Brain microvascular endothelial cell (primary cell): Measurements from ENCODE around the gene SOBP.

Experiments used
- DNase-seq: peaks from one replicate; pipeline ENCODE4 v3.0.0-alpha.2; 2020
- H3K27ac ChIP-seq: fragments of 250-450 bp; sonication (Bioruptor Pico); 2 replicates; pipeline ENCODE4 v1.5.1; 2020; ENCODE audit warnings: mild to moderate bottlenecking, moderate library complexity
- H3K27me3 ChIP-seq: fragments of 250-450 bp; sonication (Bioruptor Pico); replicated peaks from 2 replicates; pipeline ENCODE4 v1.5.1; 2020; ENCODE audit warnings: mild to moderate bottlenecking
- H3K36me3 ChIP-seq: fragments of 250-450 bp; sonication (Bioruptor Pico); replicated peaks from 2 replicates; pipeline ENCODE4 v1.5.1; 2020; ENCODE audit warnings: mild to moderate bottlenecking
- H3K4me3 ChIP-seq: 2 replicates; pipeline ENCODE4 v1.5.1; 2011; ENCODE audit warnings: low read depth, mild to moderate bottlenecking, control low read depth, low read length, moderate library complexity
- in situ Hi-C: cut with HindIII; loops from 2 replicates; pipeline ENCODE4 v1.10.0; 2017; ENCODE audit warnings: low sequenced_read_pairs, low pct_ligation_motif_present
- TF ChIP-seq, protein P1 (sequence below): IDR thresholded peaks from 2 replicates; pipeline ENCODE4 v1.5.1; 2011; ENCODE audit warnings: low read depth, mild to moderate bottlenecking, moderate library complexity, low read length, control low read depth, inconsistent platforms; ENCODE audit errors: missing control alignments

The SOBP gene

DNA sequence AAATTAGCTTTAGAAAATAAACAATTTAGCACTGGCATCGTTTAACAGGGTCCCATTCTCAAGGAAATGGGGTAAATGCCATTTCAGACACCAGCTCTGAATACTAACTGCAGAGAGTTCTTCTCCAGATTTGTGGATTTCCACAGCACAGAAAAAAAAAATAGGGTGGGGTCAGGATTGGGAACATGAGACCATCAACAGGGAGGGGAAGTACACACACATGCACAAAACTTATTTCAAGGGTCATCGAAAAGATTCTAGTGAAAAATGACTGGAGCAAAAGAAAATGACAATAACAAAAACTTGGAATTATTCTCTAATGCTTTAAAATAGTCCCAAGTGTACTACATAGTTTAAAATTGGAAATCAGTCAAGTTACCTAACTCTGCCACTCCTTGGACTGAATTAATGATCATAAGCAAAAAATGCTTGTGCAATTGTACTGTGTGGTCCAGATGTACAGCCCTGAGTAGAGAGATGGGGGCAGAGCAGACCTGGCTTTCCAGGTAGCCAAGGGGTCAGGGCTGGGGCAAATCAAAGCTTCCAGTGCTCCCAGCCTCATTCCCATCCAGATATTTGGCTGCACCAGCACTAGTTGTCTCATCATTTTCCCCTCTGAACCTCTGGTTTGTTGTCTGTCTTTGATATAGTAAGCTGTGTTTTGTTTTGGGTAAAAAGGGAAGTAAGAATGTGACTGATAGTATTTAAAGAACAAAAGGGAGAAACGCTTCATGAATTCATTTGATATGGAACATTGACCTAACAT, 152.4 kb downstream of the SOBP start:
- TF ChIP-seq, protein P1, sequence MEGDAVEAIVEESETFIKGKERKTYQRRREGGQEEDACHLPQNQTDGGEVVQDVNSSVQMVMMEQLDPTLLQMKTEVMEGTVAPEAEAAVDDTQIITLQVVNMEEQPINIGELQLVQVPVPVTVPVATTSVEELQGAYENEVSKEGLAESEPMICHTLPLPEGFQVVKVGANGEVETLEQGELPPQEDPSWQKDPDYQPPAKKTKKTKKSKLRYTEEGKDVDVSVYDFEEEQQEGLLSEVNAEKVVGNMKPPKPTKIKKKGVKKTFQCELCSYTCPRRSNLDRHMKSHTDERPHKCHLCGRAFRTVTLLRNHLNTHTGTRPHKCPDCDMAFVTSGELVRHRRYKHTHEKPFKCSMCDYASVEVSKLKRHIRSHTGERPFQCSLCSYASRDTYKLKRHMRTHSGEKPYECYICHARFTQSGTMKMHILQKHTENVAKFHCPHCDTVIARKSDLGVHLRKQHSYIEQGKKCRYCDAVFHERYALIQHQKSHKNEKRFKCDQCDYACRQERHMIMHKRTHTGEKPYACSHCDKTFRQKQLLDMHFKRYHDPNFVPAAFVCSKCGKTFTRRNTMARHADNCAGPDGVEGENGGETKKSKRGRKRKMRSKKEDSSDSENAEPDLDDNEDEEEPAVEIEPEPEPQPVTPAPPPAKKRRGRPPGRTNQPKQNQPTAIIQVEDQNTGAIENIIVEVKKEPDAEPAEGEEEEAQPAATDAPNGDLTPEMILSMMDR = no peak
- no peak overlapping the region for H3K4me3 ChIP-seq
- DNase-seq = no peak
- no peaks in the 10 kb centered on the region for H3K27me3 ChIP-seq
- in situ Hi-C loops = no loop called here
- H3K27ac ChIP-seq = no peak overlapping the region
- H3K36me3 ChIP-seq = no peaks in the 10 kb centered on the region

DNA sequence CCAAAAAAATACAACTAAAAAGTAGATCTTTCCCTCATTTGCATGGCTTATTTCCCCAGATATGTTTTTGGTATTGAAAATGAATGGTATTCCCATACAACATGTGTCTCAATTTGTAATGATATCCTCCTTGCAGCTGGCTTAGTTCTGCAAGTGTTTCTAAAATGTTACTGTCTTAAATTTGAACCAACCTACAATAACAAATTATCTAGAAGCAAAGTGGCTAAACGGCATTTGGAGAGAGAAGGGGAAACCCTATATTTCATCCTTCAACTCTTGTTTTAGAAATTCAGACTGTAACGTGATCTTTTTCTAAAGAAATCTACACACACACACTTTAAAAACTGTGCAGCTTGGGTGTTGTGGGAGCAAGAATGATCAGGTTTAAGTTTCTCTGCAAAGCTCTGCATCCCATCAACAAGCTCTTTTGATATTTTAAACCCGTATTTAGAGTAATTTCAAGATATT, 153.0 kb downstream of the SOBP start:
- TF ChIP-seq, protein P1 = no peak
- in situ Hi-C loops = no loop called here
- Histone ChIP-seq H3K27ac (no peak overlapping the region), H3K36me3 (no peaks in the 10 kb centered on the region), H3K27me3 (no peaks in the 10 kb centered on the region), H3K4me3 (no peak overlapping the region)
- no peak for DNase-seq

DNA sequence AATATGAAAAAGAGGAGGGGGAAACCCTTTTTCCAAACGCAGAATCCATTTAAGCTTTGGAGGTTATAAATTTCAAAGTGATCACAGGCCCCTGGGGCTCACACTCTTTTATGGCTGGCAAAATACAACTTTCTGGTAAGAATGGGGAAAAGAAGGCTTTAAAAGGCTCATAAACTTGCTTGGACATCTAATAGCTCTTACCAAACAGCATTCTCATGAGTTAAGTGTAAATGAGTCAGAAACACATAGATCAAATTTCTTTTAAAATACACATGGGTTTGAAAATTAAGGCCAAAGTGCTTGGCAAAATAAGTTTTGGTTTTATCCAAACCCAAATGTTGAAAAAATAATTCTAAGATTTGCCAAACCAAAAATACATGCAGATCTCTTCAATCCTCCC, 154.6 kb downstream of the SOBP start:
- in situ Hi-C loops = no loop called here
- Histone ChIP-seq H3K27me3 (no peaks in the 10 kb centered on the region), H3K27ac (no peak overlapping the region), H3K4me3 (no peak overlapping the region), H3K36me3 (no peaks in the 10 kb centered on the region)
- DNase-seq = no peak
- TF ChIP-seq, protein P1 = no peak

DNA sequence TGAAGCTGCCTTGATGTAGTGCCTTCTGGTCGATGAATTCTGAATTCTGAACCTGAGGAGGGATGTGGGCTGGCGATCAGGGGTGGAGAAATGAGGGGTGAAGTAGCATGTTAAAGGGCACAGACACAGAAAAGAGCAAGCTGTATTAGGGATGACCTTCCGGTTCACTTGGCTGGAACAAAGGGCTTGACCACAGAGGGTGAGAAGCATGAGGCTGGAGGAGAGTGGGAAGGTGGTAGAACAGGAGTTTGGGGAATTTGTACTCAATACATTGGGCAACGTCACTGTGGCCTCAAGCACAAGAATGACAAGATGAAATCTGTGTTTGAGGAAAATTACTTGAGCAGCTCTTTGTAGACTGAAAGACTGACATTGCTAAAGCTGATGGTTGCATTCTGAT, 155.8 kb downstream of the SOBP start:
- DNase-seq = no peak
- Histone ChIP-seq H3K27ac (no peak overlapping the region), H3K36me3 (no peaks in the 10 kb centered on the region), H3K27me3 (no peaks in the 10 kb centered on the region), H3K4me3 (no peak overlapping the region)
- in situ Hi-C loops = no loop called here
- TF ChIP-seq, protein P1 = no peak

DNA sequence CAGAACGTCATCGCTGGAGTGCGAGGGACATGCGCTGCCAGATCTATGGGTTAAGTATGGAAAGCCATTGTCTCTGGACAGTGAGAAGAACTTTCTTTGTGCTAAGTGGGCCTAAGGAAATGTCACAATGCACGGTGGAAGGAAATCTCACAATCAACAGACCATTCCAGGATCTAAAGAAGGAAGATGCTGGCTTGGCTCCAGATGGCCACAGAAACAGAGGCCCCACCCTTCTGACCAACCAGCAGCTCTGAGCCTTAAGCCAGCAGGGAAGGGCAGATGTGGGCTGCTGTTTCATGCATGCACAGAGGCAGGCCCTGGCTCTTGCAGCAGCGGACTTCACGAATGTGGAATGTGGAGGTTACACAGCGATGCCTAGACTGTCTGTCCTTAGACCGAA, 156.3 kb downstream of the SOBP start:
- Histone ChIP-seq H3K27me3 (no peaks in the 10 kb centered on the region), H3K36me3 (no peaks in the 10 kb centered on the region), H3K27ac (no peak overlapping the region), H3K4me3 (no peak overlapping the region)
- TF ChIP-seq, protein P1 = no peak
- in situ Hi-C loops = no loop called here
- DNase-seq = no peak

DNA sequence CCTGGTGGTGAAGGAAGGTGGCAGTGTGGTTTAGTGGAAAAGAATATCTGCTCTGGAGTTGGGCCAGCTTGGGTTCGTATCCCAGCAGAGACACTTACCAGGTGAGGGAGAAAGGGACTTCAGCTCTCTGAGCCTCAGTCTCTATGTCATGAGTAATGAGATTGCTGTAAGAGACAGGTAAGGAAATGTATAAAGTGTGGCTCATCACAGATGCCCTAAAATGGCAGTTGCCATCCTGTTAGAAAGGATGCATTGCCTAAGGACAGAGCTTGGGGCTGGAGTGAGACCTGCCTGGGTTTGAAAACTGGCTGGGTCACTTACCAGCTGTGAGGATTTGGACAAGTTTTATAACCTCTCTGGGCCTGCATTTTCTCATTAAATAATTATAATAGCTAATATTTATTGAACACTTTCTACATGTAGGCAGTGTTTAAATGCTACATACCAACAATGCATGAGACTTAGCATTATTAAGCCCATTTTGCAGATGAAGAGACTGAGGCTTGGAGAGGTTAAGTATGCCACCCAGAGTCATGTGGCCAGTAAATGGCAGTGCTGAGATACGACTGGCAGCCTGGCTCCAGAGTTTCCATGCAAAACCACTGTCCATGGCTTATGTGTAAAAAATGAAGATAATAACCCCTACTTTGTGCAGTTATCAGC, 157.0 kb downstream of the SOBP start:
- no peak for DNase-seq
- Histone ChIP-seq H3K27me3 (no peaks in the 10 kb centered on the region), H3K27ac (no peak overlapping the region), H3K36me3 (no peaks in the 10 kb centered on the region), H3K4me3 (no peak overlapping the region)
- in situ Hi-C loops = no loop called here
- TF ChIP-seq, protein P1 = no peak
